GDM1 (cell line): ENCODE data around the gene INSIG1.

ENCODE experiments used
- DNase-seq: peaks from one replicate; lab custom pipeline; 2025; lab: John Stamatoyannopoulos, UW

Gene INSIG1

DNA sequence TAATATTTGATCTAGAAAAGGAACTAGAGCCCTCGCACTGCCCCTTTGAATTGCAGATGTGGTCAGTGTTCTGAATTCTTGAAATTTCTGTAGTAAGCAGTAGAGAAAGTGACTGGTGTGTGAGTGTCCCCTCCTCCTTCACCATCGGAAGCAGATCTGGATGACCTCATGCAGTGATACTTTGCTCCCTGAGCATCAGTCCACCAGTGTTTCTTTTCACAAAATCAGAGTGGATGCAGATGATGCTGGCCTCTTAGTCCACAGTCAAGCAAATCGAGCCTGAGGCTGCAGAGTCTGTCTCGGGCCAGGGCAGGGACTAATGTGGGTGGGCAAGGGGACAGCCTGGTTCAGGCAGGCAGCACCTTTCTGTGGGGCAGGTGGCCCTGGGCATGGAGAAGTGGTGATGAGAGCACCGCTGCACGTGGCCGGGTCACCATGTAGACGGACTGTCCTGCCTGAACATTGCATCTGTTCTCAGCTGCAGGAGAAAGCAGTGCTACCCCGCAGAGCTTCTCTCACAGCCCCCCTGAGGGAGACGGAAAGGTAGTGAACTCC, 5.4 kb downstream of the INSIG1 start:
- no peak for DNase-seq

DNA sequence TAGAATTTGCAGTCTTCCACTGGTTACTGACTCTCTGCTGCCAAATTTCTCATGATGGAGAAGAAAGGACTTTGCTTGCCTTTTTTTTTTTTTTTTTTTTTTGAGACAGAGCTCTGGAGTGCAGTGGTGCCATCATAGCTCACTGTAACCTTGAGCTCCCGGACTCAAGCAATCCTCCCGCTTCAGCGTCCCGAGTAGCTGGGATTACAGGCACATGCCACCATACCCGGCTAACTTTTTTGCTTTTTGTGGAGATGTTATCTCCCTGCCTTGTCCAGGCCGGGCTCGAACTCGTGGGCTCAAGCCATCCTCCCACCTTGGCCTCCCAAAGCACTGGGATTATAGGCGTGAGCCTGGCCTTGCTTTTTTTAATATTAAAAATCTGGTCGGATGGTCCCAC, 6.2 kb downstream of the INSIG1 start:
- DNase-seq, result no peak

DNA sequence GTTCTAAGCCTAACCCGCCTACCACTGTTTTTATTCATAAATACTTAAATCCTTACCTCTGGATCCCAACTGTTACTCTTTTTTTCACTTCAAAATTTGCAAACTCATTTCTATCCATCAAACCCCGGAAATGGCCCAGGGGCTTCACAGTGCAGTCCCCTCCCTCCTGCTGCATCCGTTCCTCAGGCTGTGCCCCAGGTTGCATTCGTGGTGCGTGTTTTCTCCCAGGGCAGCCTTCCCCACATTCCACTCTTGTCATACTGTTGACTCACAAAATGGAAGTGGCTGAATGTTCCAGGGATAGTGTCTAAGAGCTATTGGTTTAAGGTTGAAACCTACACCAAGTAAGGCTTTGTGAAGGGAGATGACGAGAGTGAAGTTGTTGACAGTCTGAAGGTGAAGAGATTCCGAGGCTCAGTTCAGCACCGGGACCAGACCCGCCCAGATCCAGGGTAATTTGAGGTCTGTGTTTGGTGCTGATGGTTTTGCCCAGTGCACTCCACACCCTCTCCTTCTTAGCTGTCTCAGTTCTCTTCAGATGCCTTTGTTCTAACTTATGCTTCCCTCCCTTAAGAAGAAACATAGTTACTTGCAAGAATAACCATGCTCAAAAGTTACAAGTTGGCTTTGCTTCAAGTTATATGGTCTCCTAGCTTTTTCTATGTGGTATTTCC, 7.7 kb downstream of the INSIG1 start:
- no peak for DNase-seq

DNA sequence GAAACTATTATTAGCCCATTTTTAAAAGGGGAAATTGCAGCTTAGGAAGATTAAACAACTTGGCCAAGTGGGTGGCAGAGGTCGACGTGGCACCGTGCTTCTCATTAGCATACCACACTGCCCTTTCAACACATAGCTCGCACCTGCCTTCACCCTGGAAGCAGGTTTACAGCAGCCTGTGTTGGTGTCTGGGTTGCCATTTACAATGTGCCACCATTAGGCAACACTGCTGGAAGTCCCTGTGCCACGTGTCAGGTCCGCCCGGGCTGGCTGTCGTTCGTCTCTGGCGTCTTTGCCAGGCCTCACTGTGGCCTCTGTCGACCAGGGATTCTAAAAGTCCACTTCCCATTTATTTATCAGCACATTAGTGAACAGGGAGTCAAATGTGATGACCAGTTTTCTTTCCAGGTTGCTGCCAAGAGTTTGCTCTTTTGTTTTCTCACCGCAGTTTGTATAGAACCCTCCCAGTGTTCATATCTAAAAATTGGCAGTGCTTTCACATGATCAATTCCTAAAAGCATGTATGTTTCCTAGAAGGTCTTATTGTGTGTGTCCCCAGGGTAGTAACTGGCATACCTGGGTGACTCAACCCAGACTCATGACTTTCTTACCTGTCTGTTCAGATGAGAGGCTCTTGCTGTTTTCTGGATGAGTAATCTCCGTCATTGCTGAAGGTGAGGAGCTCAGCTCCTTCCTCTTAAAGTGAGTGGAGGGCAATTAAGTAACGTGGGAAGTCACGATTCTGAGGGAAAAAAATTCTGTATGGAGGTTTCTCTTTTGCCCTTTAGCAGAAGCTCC, 9.2 kb downstream of the INSIG1 start:
- DNase-seq, result no peak

DNA sequence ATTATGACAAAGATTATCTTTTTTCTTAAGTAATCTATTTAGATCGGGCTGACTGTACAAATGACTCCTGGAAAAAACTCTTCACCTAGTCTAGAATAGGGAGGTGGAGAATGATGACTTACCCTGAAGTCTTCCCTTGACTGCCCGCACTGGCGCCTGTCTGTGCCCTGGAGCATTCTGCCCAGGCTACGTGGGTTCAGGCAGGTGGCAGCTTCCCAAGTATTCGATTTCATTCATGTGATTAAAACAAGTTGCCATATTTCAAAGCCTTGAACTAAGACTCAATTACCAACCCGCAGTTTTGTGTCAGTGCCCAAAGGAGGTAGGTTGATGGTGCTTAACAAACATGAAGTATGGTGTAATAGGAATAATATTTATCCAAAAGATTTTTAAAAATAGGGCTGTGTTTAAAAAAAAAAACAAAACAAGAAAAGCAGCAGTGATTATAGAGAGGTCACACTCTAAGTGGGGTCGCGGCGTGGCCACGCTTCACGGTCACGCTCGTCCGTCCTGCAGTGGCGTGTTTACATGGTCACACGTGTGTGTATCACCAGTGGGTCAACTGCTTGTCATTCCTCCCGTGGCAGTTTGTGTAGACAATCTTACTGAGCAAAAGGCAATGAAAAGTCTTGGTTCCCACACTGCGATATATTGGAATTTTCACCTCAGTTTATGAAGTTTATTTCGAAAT, 10.8 kb downstream of the INSIG1 start:
- DNase-seq, result no peak

DNA sequence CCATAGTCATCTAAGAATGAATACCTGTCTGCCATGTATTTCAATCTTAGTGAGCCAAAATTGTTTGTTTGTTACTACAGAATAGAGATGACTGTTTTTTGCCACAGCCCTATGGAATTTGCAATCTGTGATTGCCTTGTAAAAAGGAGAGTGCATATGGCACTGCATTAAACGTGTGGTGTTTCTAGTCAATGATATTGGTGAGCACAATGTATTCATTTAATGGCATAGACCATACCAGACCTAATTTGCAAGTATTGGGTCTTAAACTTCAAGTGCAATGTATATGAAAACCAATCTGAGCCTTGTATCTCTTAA, 11.3 kb downstream of the INSIG1 start:
- DNase-seq, result no peak

DNA sequence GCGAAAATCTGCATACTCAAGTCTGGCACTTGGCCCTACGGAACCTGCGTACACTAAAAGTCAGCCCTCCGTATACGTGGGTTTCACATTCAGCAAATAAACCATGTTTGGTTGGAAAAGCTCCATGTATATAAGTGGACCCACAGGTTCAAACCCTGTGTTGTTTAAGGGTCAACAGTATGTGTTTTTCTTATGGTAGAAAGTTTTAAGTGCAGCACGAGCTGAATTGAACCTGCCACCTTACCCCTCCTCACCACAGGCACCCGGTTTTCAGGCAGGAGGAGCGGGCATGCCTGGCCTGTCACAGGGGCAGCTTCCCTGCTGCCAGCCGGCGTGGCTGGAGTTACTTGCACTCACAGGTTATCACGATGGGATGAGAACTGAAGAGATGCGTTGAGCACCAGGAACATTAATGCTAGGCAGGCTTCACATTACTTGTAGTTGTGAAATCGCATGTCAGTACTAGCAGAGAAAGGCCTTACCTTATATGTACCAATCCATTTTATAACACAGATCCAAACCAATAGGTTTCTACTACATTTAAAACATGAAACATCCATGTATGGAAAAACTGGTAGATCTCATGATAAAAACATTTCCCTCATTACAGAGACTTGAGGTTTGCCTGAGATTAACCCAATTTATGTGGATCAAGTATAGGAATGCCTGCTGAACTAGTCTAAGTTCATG, 12.9 kb downstream of the INSIG1 start:
- DNase-seq, result no peak

DNA sequence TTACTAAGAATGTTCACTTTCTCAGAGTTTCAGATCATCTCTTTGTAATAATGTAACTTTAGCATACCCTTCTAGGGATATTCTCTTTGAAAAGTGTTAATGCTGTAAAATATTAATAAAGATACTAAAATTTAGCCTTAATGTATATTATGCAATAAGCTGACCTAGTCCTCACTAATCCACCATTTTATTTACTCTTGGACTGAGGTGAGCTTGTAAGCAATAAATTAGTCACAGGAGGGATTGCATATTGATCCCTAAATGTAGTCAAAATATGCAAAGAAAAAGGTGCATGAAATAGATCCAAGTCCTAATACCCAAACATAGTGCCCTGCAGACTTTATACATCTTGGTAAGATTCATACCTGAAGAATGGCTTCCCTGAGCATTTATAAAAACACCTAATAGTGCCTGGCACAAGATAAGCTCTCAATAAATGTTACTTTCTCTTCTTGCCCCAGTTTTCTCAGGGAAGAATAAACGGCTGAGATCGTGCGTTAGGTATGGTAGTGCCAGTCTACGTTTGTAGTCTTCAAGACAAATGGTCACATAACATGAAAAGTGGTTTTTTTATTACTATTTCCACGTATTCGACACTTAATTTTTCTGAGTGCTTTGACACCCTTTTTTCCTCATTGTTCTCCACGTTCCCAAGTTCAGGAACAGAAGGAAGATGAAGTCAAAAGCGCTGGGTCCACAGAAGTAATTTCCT, 14.3 kb downstream of the INSIG1 start:
- DNase-seq, result no peak

DNA sequence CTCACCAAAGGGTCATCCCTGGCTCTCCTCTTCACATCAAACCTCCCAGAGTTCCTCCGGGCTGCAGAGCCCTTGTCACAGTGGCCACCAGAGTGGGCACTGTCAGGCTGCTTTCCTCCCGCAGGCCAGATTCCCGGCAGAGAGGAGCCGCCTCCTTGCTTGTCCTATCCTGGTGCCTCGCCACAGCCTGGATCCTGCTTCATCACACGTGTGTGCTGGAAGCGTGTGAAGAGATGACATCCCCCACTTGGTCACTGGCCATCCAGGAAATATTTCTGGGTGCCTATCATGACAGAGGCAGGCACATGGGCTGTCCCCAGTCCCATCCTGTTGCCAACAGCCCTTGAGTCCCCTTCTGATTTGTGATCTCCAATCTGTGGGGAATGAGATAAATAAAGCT, 15.0 kb downstream of the INSIG1 start:
- no peak for DNase-seq

DNA sequence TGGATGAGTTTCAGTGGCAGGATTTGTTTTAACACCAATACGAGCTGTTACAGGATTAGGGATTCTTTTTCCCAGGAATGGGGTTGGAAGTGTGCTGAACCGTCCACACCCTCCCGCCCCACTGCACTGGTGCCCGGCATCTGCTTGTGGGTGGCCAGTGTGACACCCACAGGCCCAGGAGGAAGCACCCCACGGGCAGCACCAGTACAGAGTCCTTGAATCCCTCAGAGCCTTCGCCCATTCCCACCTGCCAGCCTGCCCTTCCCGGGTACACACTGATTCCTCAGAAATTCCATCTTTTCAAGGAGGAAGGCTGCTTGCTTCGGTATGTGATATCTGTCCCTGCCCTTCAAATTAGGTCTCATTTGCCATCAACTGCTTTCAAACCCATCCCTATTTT, 15.4 kb downstream of the INSIG1 start:
- no peak for DNase-seq

DNA sequence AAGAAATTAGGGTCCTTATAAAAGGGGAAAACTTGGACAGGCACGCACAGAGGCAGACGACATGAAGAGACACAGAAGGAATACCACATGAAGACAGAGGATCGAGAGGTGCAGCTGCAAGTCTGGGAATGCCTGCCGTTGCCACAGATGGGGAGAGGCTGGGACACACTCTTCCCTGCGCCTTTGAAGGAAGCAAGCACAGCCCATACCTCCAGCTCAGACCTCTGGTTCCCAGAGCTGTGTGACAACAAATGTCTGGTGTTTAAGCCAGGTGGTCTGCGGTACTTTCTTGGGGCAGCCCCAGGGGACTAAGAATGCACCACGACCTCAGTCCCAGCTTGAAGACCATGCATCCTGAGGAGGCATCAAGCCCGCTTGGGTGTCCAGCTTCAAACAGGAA, 18.3 kb downstream of the INSIG1 start:
- no peak for DNase-seq

DNA sequence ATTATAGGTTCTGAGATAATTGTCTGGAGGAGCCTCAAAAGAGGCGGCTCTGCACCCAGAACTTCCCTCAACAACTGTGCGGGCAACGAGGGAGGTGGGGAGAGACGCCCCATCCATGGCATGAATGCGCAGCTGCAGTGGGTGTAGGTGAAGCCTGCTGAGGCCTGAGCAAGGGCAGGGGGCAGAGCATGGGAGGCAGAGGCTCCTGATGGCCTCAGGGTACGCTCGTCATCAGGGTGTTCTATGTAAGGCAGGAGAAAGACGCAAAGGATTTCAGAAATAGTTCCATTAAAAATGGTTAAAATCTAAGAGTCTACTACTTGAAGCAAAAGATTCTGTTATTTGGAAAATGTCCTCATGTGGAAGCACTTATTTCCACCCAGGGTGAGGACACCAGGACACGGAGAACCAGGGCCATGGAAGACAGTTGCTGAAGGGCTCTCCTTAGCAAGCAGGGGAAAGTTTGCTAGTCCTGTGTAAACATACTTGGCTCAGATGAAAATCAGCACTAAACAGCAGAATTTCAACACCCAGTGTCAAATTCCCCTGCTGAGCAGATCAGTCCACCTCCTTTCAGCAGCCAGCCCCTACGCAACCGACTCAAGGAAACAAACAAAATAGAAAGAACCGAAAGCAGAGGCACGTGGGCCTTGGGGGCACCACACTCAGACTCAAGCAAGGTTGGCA, 18.9 kb downstream of the INSIG1 start:
- no peak for DNase-seq

DNA sequence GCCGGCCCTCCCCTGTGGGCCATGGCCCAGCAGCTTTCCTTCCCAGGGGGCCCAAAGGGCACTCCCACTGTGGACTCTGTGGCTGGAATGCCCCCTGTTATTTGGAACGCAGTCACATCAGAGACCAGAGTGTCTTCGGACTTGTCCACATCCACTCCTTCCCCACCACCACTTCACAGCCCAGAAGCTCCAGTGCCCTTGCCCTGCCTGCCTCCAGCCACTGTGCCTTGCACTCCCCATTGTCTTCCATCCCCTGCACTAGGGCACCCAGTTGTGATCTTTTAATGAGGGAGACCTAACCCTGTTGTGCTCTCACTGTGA, 19.4 kb downstream of the INSIG1 start:
- DNase-seq, result no peak

DNA sequence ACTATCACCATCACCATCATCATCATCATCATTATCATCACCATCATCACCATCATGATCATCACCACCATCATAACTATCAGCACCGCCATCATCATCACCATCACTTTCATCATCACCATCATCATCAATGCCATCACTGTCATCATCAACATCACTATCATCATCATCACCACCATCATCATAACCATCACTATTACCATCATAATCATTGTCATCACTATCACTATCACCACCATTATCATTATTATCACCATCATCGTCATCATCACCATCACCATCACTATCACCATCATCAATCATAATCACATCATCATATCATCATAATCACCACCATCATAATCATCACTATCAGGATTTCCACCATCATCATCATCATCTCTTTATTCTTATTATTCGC, 20.6 kb downstream of the INSIG1 start:
- no peak for DNase-seq

DNA sequence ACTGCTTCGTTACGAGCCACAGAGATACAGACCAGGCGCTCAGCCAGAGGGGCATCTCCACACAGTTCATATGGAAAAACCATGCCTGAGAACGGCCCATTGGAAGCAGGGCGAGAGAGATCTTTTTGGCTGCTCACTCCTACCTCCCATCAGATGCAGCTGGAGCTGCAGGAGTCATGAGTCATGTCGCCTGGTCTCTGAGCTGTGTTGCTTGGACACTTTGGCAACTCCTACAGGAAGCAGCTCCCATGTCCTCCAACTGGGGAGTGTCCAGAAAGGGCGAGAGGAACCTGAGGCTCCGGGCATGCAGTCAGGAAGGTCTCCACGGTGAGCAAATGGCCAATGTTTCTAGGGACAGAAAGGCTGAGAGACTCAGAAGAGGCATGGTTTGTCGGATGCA, 24.9 kb downstream of the INSIG1 start:
- DNase-seq, result no peak

DNA sequence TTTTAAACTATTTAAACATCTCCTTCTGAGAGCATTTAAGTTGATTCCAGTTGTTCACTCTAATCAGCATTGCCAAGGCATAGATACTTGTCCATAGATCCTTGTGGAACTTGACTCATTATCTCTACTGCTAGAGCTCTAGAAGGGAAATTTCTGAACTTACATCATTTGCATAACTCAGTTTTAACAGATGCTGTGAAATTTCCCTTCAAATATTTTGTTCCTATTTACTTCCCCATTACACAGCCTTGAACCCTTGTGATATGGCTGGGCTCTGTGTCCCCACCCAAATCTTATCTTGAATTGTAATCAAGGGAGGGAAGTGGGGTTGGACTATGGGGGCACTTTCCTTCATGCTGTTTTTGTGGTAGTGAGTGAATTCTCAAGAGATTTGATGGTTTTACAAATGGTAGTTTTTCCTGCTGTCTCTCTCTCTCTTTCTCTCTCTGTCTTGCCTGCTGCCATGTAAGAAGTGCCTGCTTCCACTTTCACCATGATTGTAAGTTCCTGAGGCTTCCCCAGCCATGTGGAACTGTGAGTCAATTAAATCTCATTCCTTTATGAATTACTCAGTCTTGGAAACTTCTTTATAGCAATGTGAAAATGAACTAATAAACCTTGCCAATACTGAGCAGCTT, 25.4 kb downstream of the INSIG1 start:
- no peak for DNase-seq

DNA sequence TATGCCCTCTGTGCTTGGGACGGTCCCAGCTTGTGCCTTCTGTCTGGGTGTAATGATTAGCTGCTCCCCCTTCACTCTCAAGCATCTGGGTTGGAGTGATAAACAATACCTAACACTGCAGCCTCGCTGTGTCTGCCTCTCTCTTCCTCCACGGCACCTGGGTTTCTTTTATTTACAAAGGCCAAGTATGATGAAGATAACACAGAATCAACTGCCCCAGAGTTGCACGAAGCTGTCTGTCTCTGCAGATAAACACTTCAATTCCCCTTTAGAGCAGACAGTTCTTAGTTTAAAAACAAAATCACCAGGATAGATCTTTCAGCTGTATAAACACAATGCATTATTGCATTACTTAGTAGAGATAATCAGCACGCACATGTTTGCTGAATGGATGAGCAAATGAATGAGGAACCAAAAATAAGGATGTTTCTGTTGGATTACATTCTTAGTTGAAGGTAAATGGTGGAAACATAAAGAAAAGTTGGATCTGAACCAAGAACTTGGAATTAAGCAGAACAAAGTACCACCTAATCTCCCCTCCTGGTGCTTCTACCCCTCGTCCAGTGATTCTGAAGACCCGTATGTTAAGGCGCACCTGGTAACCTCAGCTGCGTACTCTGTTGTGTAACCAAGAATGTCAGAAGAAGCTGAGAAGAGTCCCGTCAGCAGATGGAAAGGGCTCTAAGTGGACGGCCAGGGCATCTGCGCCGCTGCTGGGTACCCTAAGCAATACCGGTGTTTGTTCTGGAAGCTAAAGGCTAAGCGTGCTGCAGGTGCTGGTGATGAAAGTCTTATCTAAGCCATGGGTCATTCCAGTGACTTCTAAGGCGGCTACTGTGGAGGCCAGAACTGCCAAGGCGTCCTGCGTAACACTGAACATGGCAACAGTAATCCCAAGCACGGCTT, 26.6 kb downstream of the INSIG1 start:
- DNase-seq, result no peak

DNA sequence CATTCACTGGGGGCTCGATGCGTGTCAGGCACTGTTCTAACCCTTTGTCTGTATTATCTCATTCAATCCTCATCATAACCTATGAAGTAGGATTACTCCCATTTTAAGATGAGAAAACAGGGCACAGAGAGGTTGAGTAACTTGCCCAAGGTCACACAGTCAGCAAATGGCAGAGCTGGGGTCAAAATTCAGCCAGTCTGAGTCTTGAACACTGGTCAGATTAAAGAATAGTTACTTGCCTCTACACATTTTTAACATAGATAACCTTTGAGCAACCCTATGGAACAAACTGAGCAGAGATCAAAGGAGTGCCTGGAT, 27.2 kb downstream of the INSIG1 start:
- no peak for DNase-seq

DNA sequence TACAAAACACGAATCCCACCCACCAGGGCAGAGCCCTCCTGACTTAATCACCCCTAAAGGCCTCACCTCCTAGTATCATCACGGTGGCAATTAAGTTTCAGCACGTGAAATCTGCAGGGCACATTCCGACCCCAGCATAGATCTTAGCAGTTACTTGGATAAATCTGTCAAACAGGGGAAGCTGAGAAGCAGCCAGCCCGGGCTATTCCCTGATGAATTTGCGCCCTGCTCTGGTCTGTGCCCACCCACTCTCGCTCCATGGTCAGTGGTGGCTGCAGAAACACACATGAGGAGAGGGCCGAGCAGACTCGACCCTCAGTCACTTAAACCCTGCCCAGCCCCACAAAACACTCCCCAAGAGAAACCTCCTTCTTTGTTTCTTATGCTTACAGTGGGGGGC, 28.7 kb downstream of the INSIG1 start:
- DNase-seq, result no peak
